Mesendoderm (in vitro differentiated cells): Measurements from ENCODE around the gene P2RY6.
A peak's percentile ranks its signal among the peaks of the same experiment; 100 is the strongest.

ENCODE experiments used
- DNase-seq: peaks from one replicate; pipeline ENCODE4 v3.0.0; 2013
- H2AK5ac ChIP-seq: 2 replicates; pipeline ENCODE4 v1.6.1; 2013; ENCODE audit warnings: low read length, inconsistent platforms
- H2BK120ac ChIP-seq: 2 replicates; pipeline ENCODE4 v1.6.1; 2013; ENCODE audit warnings: low read depth, mild to moderate bottlenecking, low read length, moderate library complexity, mixed read lengths
- H2BK15ac ChIP-seq: replicated peaks from 2 replicates; pipeline ENCODE4 v1.6.1; 2013; ENCODE audit warnings: low read depth, mild to moderate bottlenecking, moderate library complexity
- H2BK5ac ChIP-seq: 2 replicates; pipeline ENCODE4 v1.6.1; 2013; ENCODE audit warnings: low read length, inconsistent platforms
- H3K18ac ChIP-seq: 2 replicates; pipeline ENCODE4 v1.6.1; 2013; ENCODE audit warnings: mild to moderate bottlenecking, low read length, mixed read lengths
- H3K23ac ChIP-seq: one replicate; pipeline ENCODE4 v1.6.1; 2013; ENCODE audit warnings: low read length
- H3K27ac ChIP-seq: 2 replicates; pipeline ENCODE4 v1.5.1; 2013; ENCODE audit warnings: low read depth, mild to moderate bottlenecking, inconsistent platforms, low read length, moderate library complexity
- H3K27me3 ChIP-seq: 2 replicates; pipeline ENCODE4 v1.6.1; 2013; ENCODE audit warnings: low read length, control low read depth, mild to moderate bottlenecking, inconsistent platforms; ENCODE audit not compliant: insufficient read depth, poor library complexity
- H3K36me3 ChIP-seq: 2 replicates; pipeline ENCODE4 v1.6.1; 2013; ENCODE audit warnings: low read length, inconsistent platforms; ENCODE audit not compliant: control insufficient read depth, insufficient read depth
- H3K4ac ChIP-seq: one replicate; pipeline ENCODE4 v1.6.1; 2013; ENCODE audit warnings: low read depth, mild to moderate bottlenecking, low read length, moderate library complexity
- H3K4me1 ChIP-seq: 2 replicates; pipeline ENCODE4 v1.6.1; 2013; ENCODE audit warnings: low read depth, low read length, inconsistent platforms; ENCODE audit not compliant: control insufficient read depth
- H3K4me2 ChIP-seq: 2 replicates; pipeline ENCODE4 v1.6.1; 2013; ENCODE audit warnings: low read length
- H3K4me3 ChIP-seq: 2 replicates; pipeline ENCODE4 v1.5.1; 2013; ENCODE audit warnings: mild to moderate bottlenecking, low read length
- H3K56ac ChIP-seq: one replicate; pipeline ENCODE4 v1.6.1; 2013; ENCODE audit warnings: low read length
- H3K79me1 ChIP-seq: 2 replicates; pipeline ENCODE4 v1.6.1; 2013; ENCODE audit warnings: low read length, inconsistent platforms
- H3K79me2 ChIP-seq: 2 replicates; pipeline ENCODE4 v1.6.1; 2013; ENCODE audit warnings: mild to moderate bottlenecking, low read length; ENCODE audit not compliant: control insufficient read depth, insufficient read depth
- H3K9ac ChIP-seq: 2 replicates; pipeline ENCODE4 v1.6.1; 2013; ENCODE audit warnings: low read length, inconsistent platforms
- H4K5ac ChIP-seq: one replicate; pipeline ENCODE4 v1.6.1; 2013; ENCODE audit warnings: low read length
- H4K8ac ChIP-seq: one replicate; pipeline ENCODE4 v1.6.1; 2013; ENCODE audit warnings: low read depth, mild to moderate bottlenecking, control low read depth, low read length, moderate library complexity
- WGBS: extraction: QIAGEN DNeasy Blood & Tissue Kit; methylation state at CpG from one replicate; pipeline ENCODE4 v1.1.7; 2013; ENCODE audit warnings: low lambda C conversion rate, missing lambda C conversion rate; ENCODE audit not compliant: insufficient coverage; ENCODE audit errors: extremely low coverage; 5-methylcytosine and 5-hydroxymethylcytosine counted together

The P2RY6 gene

GRCh38 chr11:73287400-73288101 lies 15.4 kb downstream of the P2RY6 start:
- peaks cover 3% of the 10 kb centered on the region for H3K4me1 ChIP-seq
- no peak overlapping the region for H3K4me3 ChIP-seq
- H3K27me3 ChIP-seq = no peaks in the 10 kb centered on the region
- H3K18ac ChIP-seq = no peak overlapping the region
- no peak overlapping the region for H4K5ac ChIP-seq
- H3K4me2 ChIP-seq = no peak overlapping the region
- H2BK120ac ChIP-seq = no peak overlapping the region
- no peaks in the 10 kb centered on the region for H3K79me1 ChIP-seq
- no peak overlapping the region for H3K27ac ChIP-seq
- H3K9ac ChIP-seq = no peak overlapping the region
- WGBS = no CpG with 5 or more reads among the region's 10 CpGs
- H2AK5ac ChIP-seq = no peak overlapping the region
- DNase-seq = no peak
- no peak overlapping the region for H3K56ac ChIP-seq
- no peak overlapping the region for H4K8ac ChIP-seq
- H2BK15ac ChIP-seq = no peak overlapping the region
- H3K36me3 ChIP-seq = no peaks in the 10 kb centered on the region
- no peak overlapping the region for H3K4ac ChIP-seq
- no peaks in the 10 kb centered on the region for H3K79me2 ChIP-seq
- H3K23ac ChIP-seq = no peak overlapping the region
- no peak overlapping the region for H2BK5ac ChIP-seq

DNA sequence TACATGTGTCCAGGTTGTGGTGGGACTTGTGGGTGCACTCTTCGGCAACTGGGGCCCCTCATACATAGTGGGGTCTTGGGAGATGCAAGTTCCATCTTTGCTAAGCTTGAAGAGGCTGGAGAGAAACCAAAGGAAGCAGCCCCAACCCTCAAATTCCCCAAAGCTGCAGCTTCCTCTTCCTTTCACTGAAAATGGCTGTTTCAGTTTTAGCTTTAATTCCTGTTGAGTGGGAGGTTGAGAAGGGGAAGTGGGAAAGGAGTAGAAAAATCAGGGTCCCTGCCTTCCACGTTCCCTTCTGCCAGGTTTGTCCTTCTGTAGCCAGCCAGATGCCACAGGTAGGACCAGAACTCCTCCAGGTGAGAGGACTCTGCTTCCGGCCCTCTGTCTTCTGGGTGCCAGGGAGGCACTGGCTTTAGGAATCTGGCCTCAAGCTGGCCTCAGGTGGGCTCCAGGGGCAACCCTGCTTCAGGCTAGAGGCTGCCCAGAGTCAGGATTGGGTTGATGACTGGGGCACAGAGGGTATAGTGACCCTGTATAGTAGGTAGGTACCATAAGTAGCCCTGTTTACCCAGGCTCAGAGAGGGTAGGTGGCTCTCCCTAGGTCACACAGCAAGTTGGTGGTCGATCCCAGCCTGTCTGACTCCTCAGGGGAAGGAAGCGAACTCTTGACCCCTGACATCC lies 16.2 kb downstream of the P2RY6 start:
- Histone ChIP-seq H3K4me3 (no peak overlapping the region), H2BK15ac (no peak overlapping the region), H2BK120ac (no peak overlapping the region), H3K56ac (no peak overlapping the region), H3K4me1 (peaks cover 3% of the 10 kb centered on the region), H3K4ac (no peak overlapping the region), H3K4me2 (no peak overlapping the region), H2AK5ac (no peak overlapping the region), H3K9ac (no peak overlapping the region), H4K8ac (no peak overlapping the region), H3K27me3 (no peaks in the 10 kb centered on the region), H3K36me3 (no peaks in the 10 kb centered on the region), H3K79me1 (no peaks in the 10 kb centered on the region), H3K79me2 (no peaks in the 10 kb centered on the region), H3K18ac (no peak overlapping the region), H2BK5ac (no peak overlapping the region), H3K23ac (no peak overlapping the region), H4K5ac (no peak overlapping the region), H3K27ac (no peak overlapping the region)
- no peak for DNase-seq
- WGBS = no CpG with 5 or more reads among the region's 5 CpGs

GRCh38 chr11:73288873-73289707 lies 17.0 kb downstream of the P2RY6 start:
- no peak overlapping the region for H2BK5ac ChIP-seq
- H3K4me2 ChIP-seq = no peak overlapping the region
- DNase-seq = peak; percentile 76
- H4K5ac ChIP-seq = no peak overlapping the region
- H3K27me3 ChIP-seq = no peaks in the 10 kb centered on the region
- H3K4ac ChIP-seq = no peak overlapping the region
- no peak overlapping the region for H2BK120ac ChIP-seq
- no peak overlapping the region for H3K9ac ChIP-seq
- H4K8ac ChIP-seq = no peak overlapping the region
- peak overlapping the region; percentile 40 for H3K56ac ChIP-seq
- H3K4me1 ChIP-seq = peaks cover 3% of the 10 kb centered on the region
- H3K18ac ChIP-seq = no peak overlapping the region
- H3K27ac ChIP-seq = no peak overlapping the region
- no peak overlapping the region for H3K4me3 ChIP-seq
- H3K79me2 ChIP-seq = no peaks in the 10 kb centered on the region
- no peaks in the 10 kb centered on the region for H3K36me3 ChIP-seq
- no peak overlapping the region for H3K23ac ChIP-seq
- H2BK15ac ChIP-seq = no peak overlapping the region
- H2AK5ac ChIP-seq = no peak overlapping the region
- no CpG with 5 or more reads among the region's 17 CpGs for WGBS
- no peaks in the 10 kb centered on the region for H3K79me1 ChIP-seq

DNA sequence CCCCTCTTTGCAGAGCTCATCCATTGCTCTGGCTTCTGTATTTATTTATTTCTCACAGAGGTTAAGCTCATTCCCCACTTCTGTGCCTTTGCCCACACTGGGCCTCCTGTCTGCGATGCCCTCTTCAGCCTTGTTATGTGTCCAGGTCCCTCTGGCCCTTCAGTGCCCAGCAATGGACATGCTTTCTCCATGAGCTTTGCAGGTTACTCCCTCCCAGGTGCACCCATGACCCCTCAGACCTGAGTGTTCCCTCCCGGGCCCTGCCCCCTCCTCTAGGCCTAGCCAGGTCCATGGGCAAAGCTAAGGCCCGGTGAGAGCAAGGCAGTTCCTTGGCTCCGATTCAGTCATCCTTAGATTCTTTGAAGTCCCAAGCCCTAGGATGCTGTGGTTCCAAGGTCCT lies 18.4 kb downstream of the P2RY6 start:
- no CpG with 5 or more reads among the region's 4 CpGs for WGBS
- H3K18ac ChIP-seq = no peak overlapping the region

DNA sequence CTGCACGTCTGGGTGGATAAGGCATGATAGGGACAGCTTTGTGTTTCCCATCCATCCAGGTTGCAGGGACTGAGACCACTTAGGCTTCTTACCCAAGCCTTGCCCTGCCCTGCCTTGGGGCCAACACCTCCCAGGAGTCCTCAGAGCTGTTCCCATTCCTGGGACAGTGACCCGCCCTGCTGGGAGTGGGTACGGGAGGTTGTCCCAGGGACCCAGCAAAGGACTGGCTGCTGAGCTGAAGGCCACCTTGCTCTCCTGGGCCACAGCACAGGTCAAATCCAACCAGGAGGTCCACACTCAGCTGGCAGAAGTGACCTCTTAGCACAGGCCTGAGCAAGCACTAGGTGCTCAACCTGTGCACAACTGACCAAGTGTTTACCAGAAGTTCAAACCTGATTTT lies 19.1 kb downstream of the P2RY6 start:
- Histone ChIP-seq H3K4me2 (no peak overlapping the region), H3K9ac (no peak overlapping the region), H3K23ac (no peak overlapping the region), H3K4ac (no peak overlapping the region), H2BK5ac (no peak overlapping the region), H4K5ac (no peak overlapping the region), H3K27me3 (no peaks in the 10 kb centered on the region), H2AK5ac (no peak overlapping the region), H3K4me3 (no peak overlapping the region), H3K36me3 (no peaks in the 10 kb centered on the region), H3K79me1 (no peaks in the 10 kb centered on the region), H4K8ac (no peak overlapping the region), H3K18ac (no peak overlapping the region), H2BK15ac (no peak overlapping the region), H3K56ac (no peak overlapping the region), H2BK120ac (no peak overlapping the region), H3K4me1 (peaks cover 3% of the 10 kb centered on the region), H3K27ac (no peak overlapping the region), H3K79me2 (no peaks in the 10 kb centered on the region)
- DNase-seq = no peak
- no CpG with 5 or more reads among the region's 3 CpGs for WGBS

More for the DNA sequence above, 18.4 kb downstream of the P2RY6 start:
- Histone ChIP-seq H3K9ac (no peak overlapping the region), H4K8ac (no peak overlapping the region), H2BK120ac (no peak overlapping the region), H4K5ac (no peak overlapping the region), H3K4ac (no peak overlapping the region), H3K23ac (no peak overlapping the region), H3K79me1 (no peaks in the 10 kb centered on the region), H2BK15ac (no peak overlapping the region), H3K4me3 (no peak overlapping the region), H2BK5ac (no peak overlapping the region), H3K36me3 (no peaks in the 10 kb centered on the region), H3K79me2 (no peaks in the 10 kb centered on the region), H2AK5ac (no peak overlapping the region), H3K56ac (peak overlapping the region; percentile 42), H3K4me2 (no peak overlapping the region), H3K27me3 (no peaks in the 10 kb centered on the region), H3K4me1 (peaks cover 3% of the 10 kb centered on the region), H3K27ac (no peak overlapping the region)
- no peak for DNase-seq
